ENCODE data around the gene MRPL53. TPM values are rescaled to one million over a fixed set of nuclear protein-coding genes. Genes with fewer than 3 reads are reported as not detected.
A peak's percentile ranks its signal among the peaks of the same experiment; 100 is the strongest.

Gene MRPL53
- total and polyA plus RNA-seq, 9 of the 15 experiments (the other 6 are each of a cell fraction or from before 2014, with no cell fraction given): 11.5 to 87.9 (median 41.1) TPM

DNA sequence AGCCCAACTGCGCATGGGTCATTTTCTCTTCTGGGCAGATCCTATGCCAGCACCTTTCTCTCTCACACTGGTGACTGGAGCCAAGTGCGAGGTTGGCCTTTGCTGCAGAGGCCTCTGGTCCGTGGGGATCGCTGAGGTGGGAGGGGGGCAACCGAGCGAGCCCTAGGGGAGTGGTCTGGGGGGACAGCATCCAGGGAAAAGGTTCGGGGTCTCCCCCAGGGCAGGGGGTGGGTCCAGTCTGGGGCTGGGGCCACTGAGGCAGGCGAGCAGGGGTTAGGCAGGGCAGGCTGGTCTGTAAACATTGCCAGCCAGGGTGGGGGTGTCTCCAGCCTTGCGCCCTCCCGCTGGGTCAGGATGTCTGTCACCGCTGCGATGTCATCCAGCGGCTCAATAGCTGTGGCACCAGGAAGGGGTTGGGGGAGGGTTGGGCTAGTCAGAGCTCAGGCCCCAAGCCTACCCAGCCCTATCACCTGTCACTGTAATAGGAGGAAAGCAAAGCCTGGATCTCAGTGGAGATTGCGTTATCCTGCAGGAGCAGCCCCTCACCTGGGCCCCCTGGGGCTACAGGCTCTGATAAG, 46.2 kb downstream of the MRPL53 start:
- 0 out of 2 replicates have a peak, but pooled peaks have one; percentile 35 for TF ChIP-seq CBFA2T3 (IDR thresholded peaks at IDR 0.05)
- no peak for TF ChIP-seq ZNF707 (CRISPR knock-in tag; conservative IDR thresholded peaks at IDR 0.05)
- TF ChIP-seq ATF3 (IDR thresholded peaks at IDR 0.05): no peak
- no peak for TF ChIP-seq ATF3 (CRISPR knock-in tag; conservative IDR thresholded peaks at IDR 0.05)
- TF ChIP-seq GTF2F1 (IDR thresholded peaks at IDR 0.05; ENCODE audit: low read depth, low read length): no peak
- no peak for TF ChIP-seq DIDO1 (tag; IDR thresholded peaks at IDR 0.05; ENCODE audit: low read depth)
- no peak for TF ChIP-seq ZNF232 (CRISPR knock-in tag; IDR thresholded peaks at IDR 0.05)
- ChIA-PET CTCF (ENCODE audit: low intra/inter-chr PET ratio) (no interaction called here), POLR2A (interaction anchor here (2.1 kb wide), 1 partner anchor 14 kb away, joined by 5 read pairs; no protein-coding TSS in a partner anchor)
- FAIRE-seq (no peak), ATAC-seq (no peak), DNase-seq (ENCODE audit: extremely low read depth in 1 of 4, low spot score in 3 of 4) (peak in 2 of 4 experiments; percentile 39 to 40)
- H3K79me2 ChIP-seq (ENCODE audit: control insufficient read depth, insufficient read depth, low read length): no peaks in the 10 kb centered on the region
- peak overlapping the region in 1 of 2 experiments; percentile 36; a peak in 2 of 4 replicates for H3K9ac ChIP-seq (ENCODE audit: insufficient read depth in 1 of 2, low read depth in 2 of 2, low read length in 2 of 2)
- no peaks in the 10 kb centered on the region for H3K36me3 ChIP-seq (ENCODE audit: control insufficient read depth, insufficient read depth, low read length)
- no peaks in the 10 kb centered on the region for H3K9me3 ChIP-seq (replicated peaks; ENCODE audit: control insufficient read depth, insufficient read depth, low read depth, low read length)
- H3K27ac ChIP-seq (ENCODE audit: extremely low read depth, low read depth, low read length): no peak overlapping the region
- H2AFZ ChIP-seq (ENCODE audit: low read depth, low read length): no peak overlapping the region
- H3K4me3 ChIP-seq: no peak overlapping the region
- WGBS (ENCODE audit: insufficient coverage, low coverage, missing lambda C conversion rate): 32% methylated on average over 12 of the region's 14 CpGs
- H3K4me1 ChIP-seq (replicated peaks in 1 of 2; ENCODE audit: control insufficient read depth in 2 of 2, insufficient read depth in 2 of 2, low read length in 2 of 2): peaks cover 0 to 25% of the 10 kb centered on the region in 2 experiments; a peak in 3 of 5 replicates
- BruUV-seq (replicated peaks): no TSS peak
- no peaks in the 10 kb centered on the region for H3K9me1 ChIP-seq (ENCODE audit: control insufficient read depth, insufficient read depth, low read length)
- H3K27me3 ChIP-seq (ENCODE audit: control insufficient read depth in 2 of 2, insufficient read depth in 2 of 2, low read length in 2 of 2): peaks cover 0 to 8% of the 10 kb centered on the region in 2 experiments; a peak in 2 of 5 replicates
- no peaks in the 10 kb centered on the region for H4K20me1 ChIP-seq (replicated peaks; ENCODE audit: control insufficient read depth, insufficient read depth, low read length)
- H3K4me2 ChIP-seq (ENCODE audit: insufficient read depth, low read length): no peak overlapping the region
- intact Hi-C loops (cut with micrococcal nuclease): no loop called here
- in situ Hi-C loops (cut with MboI): no loop called here
